ENCODE measurements around the gene CCSER1.

CCSER1 gene

GRCh38 chr4:90715242-90715641 lies 588.0 kb downstream of the CCSER1 start:
- H3K27me3 ChIP-seq (ENCODE audit: low read depth, low read length), result no peaks in the 10 kb centered on the region
- H3K9me3 ChIP-seq (ENCODE audit: control insufficient read depth in 1 of 2, low read length in 2 of 2), result no peaks in the 10 kb centered on the region
- no peak overlapping the region for H3K4me3 ChIP-seq (ENCODE audit: low read depth in 1 of 2, low read length in 2 of 2)
- no peaks in the 10 kb centered on the region for H3K4me1 ChIP-seq (ENCODE audit: control insufficient read depth in 1 of 2, insufficient read depth in 2 of 2, low read length in 2 of 2)
- no peak overlapping the region for H3K27ac ChIP-seq (ENCODE audit: low read length)
- no peaks in the 10 kb centered on the region for H3K36me3 ChIP-seq (ENCODE audit: control insufficient read depth in 1 of 2, insufficient read depth in 2 of 2, low read length in 2 of 2)

DNA sequence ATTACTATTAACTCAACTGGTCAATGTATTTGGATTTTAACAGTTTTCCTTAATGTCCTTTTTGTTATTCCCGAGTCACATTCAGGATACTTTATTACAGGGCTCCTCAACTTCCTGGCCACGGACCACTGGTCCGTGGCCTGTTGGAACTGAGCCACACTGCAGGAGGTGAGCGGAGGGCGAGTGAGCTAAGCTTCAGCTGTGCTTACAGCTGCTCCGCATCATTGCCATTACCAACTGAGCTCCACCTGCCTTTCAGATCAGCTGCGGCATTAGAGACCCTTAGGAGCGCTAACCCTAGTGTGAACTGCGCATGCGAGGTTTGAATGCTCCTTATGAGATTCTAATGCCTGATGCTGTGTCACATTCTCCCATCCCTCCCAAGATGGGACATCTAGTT lies 591.7 kb downstream of the CCSER1 start:
- Histone ChIP-seq H3K4me3 (ENCODE audit: low read depth in 1 of 2, low read length in 2 of 2) (no peak overlapping the region), H3K27ac (ENCODE audit: low read length) (no peak overlapping the region), H3K27me3 (ENCODE audit: low read depth, low read length) (no peaks in the 10 kb centered on the region), H3K9me3 (ENCODE audit: control insufficient read depth in 1 of 2, low read length in 2 of 2) (no peaks in the 10 kb centered on the region), H3K36me3 (ENCODE audit: control insufficient read depth in 1 of 2, insufficient read depth in 2 of 2, low read length in 2 of 2) (no peaks in the 10 kb centered on the region), H3K4me1 (ENCODE audit: control insufficient read depth in 1 of 2, insufficient read depth in 2 of 2, low read length in 2 of 2) (no peaks in the 10 kb centered on the region)

DNA sequence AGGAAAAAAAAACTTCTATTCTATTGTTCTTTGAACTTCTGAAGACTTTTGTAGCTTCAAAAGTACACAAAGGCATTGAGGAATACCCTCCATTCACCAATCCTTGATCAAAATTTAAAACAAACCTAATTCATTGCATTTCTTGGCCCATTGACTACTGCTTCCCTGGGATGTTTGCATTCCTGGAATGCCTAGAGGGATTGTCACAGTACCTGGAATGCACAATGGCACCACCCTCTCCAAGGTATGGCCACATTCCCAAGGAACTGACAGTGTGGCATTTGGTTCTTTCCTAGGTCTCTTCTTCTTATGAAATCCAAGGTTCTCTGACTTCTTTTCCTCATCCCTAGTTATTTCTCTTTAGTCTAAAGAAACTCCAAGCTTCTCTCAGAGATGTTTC lies 600.7 kb downstream of the CCSER1 start:
- H3K4me1 ChIP-seq (ENCODE audit: control insufficient read depth in 1 of 2, insufficient read depth in 2 of 2, low read length in 2 of 2), result no peaks in the 10 kb centered on the region
- H3K36me3 ChIP-seq (ENCODE audit: control insufficient read depth in 1 of 2, insufficient read depth in 2 of 2, low read length in 2 of 2), result no peaks in the 10 kb centered on the region
- no peaks in the 10 kb centered on the region for H3K27me3 ChIP-seq (ENCODE audit: low read depth, low read length)
- H3K27ac ChIP-seq (ENCODE audit: low read length), result no peak overlapping the region
- H3K4me3 ChIP-seq (ENCODE audit: low read depth in 1 of 2, low read length in 2 of 2), result no peak overlapping the region
- no peaks in the 10 kb centered on the region for H3K9me3 ChIP-seq (ENCODE audit: control insufficient read depth in 1 of 2, low read length in 2 of 2)

DNA sequence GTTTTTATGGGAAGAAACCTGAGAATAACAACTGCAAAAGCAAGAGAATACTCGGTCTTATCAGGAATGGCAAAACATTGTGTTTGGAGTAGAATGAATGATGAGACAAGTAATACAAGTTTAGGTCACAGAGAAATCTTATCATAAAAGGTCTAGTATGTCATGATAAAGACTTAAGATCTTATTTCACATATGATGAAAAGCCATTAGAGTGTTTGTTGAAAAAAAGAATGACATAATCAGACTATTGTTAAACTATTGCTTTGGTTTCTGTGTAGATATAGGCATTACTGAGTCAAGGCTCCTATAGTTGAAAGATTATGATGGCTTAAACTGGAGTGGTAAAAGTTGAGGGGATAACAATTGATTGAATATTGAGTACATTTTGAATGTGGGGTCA lies 603.6 kb downstream of the CCSER1 start:
- H3K4me1 ChIP-seq (ENCODE audit: control insufficient read depth in 1 of 2, insufficient read depth in 2 of 2, low read length in 2 of 2), result no peaks in the 10 kb centered on the region
- no peaks in the 10 kb centered on the region for H3K36me3 ChIP-seq (ENCODE audit: control insufficient read depth in 1 of 2, insufficient read depth in 2 of 2, low read length in 2 of 2)
- H3K9me3 ChIP-seq (ENCODE audit: control insufficient read depth in 1 of 2, low read length in 2 of 2), result no peaks in the 10 kb centered on the region
- no peak overlapping the region for H3K4me3 ChIP-seq (ENCODE audit: low read depth in 1 of 2, low read length in 2 of 2)
- H3K27me3 ChIP-seq (ENCODE audit: low read depth, low read length), result no peaks in the 10 kb centered on the region
- H3K27ac ChIP-seq (ENCODE audit: low read length), result no peak overlapping the region

GRCh38 chr4:90733211-90733610 lies 606.0 kb downstream of the CCSER1 start:
- H3K27ac ChIP-seq (ENCODE audit: low read length), result no peak overlapping the region
- no peaks in the 10 kb centered on the region for H3K9me3 ChIP-seq (ENCODE audit: control insufficient read depth in 1 of 2, low read length in 2 of 2)
- no peaks in the 10 kb centered on the region for H3K27me3 ChIP-seq (ENCODE audit: low read depth, low read length)
- no peak overlapping the region for H3K4me3 ChIP-seq (ENCODE audit: low read depth in 1 of 2, low read length in 2 of 2)
- no peaks in the 10 kb centered on the region for H3K36me3 ChIP-seq (ENCODE audit: control insufficient read depth in 1 of 2, insufficient read depth in 2 of 2, low read length in 2 of 2)
- no peaks in the 10 kb centered on the region for H3K4me1 ChIP-seq (ENCODE audit: control insufficient read depth in 1 of 2, insufficient read depth in 2 of 2, low read length in 2 of 2)

DNA sequence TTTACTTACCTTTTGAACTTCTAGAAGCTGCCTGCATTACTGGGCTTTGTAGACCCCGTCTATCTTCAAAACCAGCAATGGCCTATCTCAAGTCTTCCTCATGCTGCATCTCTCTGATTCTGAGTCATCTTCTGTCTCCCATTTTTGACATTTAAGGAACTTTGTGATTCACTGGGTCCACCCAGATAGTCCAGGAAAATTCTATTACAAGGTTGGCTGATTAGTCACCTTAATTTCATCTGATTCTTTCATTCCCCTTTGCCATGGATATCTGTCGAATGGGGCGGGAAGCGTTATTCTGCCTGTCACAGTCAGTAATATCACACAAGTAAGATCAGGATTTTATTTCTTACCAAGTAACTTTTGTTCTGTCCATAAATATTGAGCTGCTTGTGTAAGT lies 618.0 kb downstream of the CCSER1 start:
- H3K27ac ChIP-seq (ENCODE audit: low read length), result no peak overlapping the region
- H3K9me3 ChIP-seq (ENCODE audit: control insufficient read depth in 1 of 2, low read length in 2 of 2), result peaks cover 0 to 2% of the 10 kb centered on the region in 2 donors
- H3K4me3 ChIP-seq (ENCODE audit: low read depth in 1 of 2, low read length in 2 of 2), result no peak overlapping the region
- no peaks in the 10 kb centered on the region for H3K27me3 ChIP-seq (ENCODE audit: low read depth, low read length)
- no peaks in the 10 kb centered on the region for H3K4me1 ChIP-seq (ENCODE audit: control insufficient read depth in 1 of 2, insufficient read depth in 2 of 2, low read length in 2 of 2)
- H3K36me3 ChIP-seq (ENCODE audit: control insufficient read depth in 1 of 2, insufficient read depth in 2 of 2, low read length in 2 of 2), result no peaks in the 10 kb centered on the region

GRCh38 chr4:90753068-90753467 lies 625.9 kb downstream of the CCSER1 start:
- H3K9me3 ChIP-seq (ENCODE audit: control insufficient read depth in 1 of 2, low read length in 2 of 2), result peaks cover 0 to 2% of the 10 kb centered on the region in 2 donors
- no peak overlapping the region for H3K4me3 ChIP-seq (ENCODE audit: low read depth in 1 of 2, low read length in 2 of 2)
- H3K27me3 ChIP-seq (ENCODE audit: low read depth, low read length), result no peaks in the 10 kb centered on the region
- H3K27ac ChIP-seq (ENCODE audit: low read length), result no peak overlapping the region
- H3K4me1 ChIP-seq (ENCODE audit: control insufficient read depth in 1 of 2, insufficient read depth in 2 of 2, low read length in 2 of 2), result no peaks in the 10 kb centered on the region
- no peaks in the 10 kb centered on the region for H3K36me3 ChIP-seq (ENCODE audit: control insufficient read depth in 1 of 2, insufficient read depth in 2 of 2, low read length in 2 of 2)

GRCh38 chr4:90757534-90758060 lies 630.4 kb downstream of the CCSER1 start:
- Histone ChIP-seq H3K36me3 (ENCODE audit: control insufficient read depth in 1 of 2, insufficient read depth in 2 of 2, low read length in 2 of 2) (no peaks in the 10 kb centered on the region), H3K27ac (ENCODE audit: low read length) (no peak overlapping the region), H3K4me1 (ENCODE audit: control insufficient read depth in 1 of 2, insufficient read depth in 2 of 2, low read length in 2 of 2) (no peaks in the 10 kb centered on the region), H3K9me3 (ENCODE audit: control insufficient read depth in 1 of 2, low read length in 2 of 2) (no peaks in the 10 kb centered on the region), H3K4me3 (ENCODE audit: low read depth in 1 of 2, low read length in 2 of 2) (no peak overlapping the region), H3K27me3 (ENCODE audit: low read depth, low read length) (no peaks in the 10 kb centered on the region)

DNA sequence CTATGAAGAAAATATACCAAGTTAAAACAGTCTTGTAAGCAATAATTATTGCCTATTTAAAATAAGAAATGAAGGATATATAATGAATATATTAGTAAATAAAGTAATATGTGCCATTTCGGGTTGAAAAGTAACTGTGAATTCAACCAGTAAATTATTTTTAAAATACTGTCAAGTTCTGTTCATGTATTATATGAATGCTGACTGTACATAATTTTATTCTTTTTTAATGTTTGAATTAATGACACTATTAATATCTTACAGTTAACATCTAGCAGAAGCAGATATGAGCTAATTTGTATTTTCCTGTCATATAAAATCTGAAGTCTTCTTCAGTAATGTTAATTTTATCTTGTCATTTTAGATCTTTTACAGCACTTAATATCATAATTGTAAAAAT lies 632.9 kb downstream of the CCSER1 start:
- Histone ChIP-seq H3K27ac (ENCODE audit: low read length) (no peak overlapping the region), H3K4me3 (ENCODE audit: low read depth in 1 of 2, low read length in 2 of 2) (no peak overlapping the region), H3K9me3 (ENCODE audit: control insufficient read depth in 1 of 2, low read length in 2 of 2) (no peaks in the 10 kb centered on the region), H3K4me1 (ENCODE audit: control insufficient read depth in 1 of 2, insufficient read depth in 2 of 2, low read length in 2 of 2) (no peaks in the 10 kb centered on the region), H3K36me3 (ENCODE audit: control insufficient read depth in 1 of 2, insufficient read depth in 2 of 2, low read length in 2 of 2) (no peaks in the 10 kb centered on the region), H3K27me3 (ENCODE audit: low read depth, low read length) (no peaks in the 10 kb centered on the region)

- Histone ChIP-seq H3K27ac (ENCODE audit: low read length) (no peak overlapping the region), H3K4me3 (ENCODE audit: low read depth in 1 of 2, low read length in 2 of 2) (no peak overlapping the region), H3K4me1 (ENCODE audit: control insufficient read depth in 1 of 2, insufficient read depth in 2 of 2, low read length in 2 of 2) (no peaks in the 10 kb centered on the region), H3K27me3 (ENCODE audit: low read depth, low read length) (no peaks in the 10 kb centered on the region), H3K9me3 (ENCODE audit: control insufficient read depth in 1 of 2, low read length in 2 of 2) (no peaks in the 10 kb centered on the region), H3K36me3 (ENCODE audit: control insufficient read depth in 1 of 2, insufficient read depth in 2 of 2, low read length in 2 of 2) (no peaks in the 10 kb centered on the region)
Observed at GRCh38 chr4:90766837-90767236, 639.6 kb downstream of the CCSER1 start.

DNA sequence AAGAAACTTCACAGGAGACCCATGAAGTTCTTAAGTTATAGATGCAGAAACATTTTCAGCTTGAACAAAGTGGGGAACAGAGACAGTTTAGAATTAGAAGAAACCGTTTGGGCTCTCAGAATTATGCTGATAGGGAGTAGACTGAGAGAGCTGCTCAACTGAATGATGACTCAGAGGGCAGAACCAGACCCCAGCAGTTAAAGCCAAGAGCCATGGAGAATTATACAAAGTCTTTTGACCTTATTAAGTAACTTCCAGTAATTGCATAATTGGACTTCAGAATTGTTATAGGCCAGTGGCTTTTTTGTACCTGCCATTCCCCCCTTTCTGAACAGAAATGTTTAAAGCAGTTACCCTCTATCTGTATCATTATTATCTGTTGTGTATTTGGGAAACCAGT lies 642.1 kb downstream of the CCSER1 start:
- H3K27me3 ChIP-seq (ENCODE audit: low read depth, low read length), result no peaks in the 10 kb centered on the region
- H3K4me3 ChIP-seq (ENCODE audit: low read depth in 1 of 2, low read length in 2 of 2), result no peak overlapping the region
- no peak overlapping the region for H3K27ac ChIP-seq (ENCODE audit: low read length)

GRCh38 chr4:90780193-90780592 lies 653.0 kb downstream of the CCSER1 start:
- no peaks in the 10 kb centered on the region for H3K4me1 ChIP-seq (ENCODE audit: control insufficient read depth in 1 of 2, insufficient read depth in 2 of 2, low read length in 2 of 2)
- no peak overlapping the region for H3K4me3 ChIP-seq (ENCODE audit: low read depth in 1 of 2, low read length in 2 of 2)
- H3K27ac ChIP-seq (ENCODE audit: low read length), result no peak overlapping the region
- H3K9me3 ChIP-seq (ENCODE audit: control insufficient read depth in 1 of 2, low read length in 2 of 2), result no peaks in the 10 kb centered on the region
- H3K27me3 ChIP-seq (ENCODE audit: low read depth, low read length), result no peaks in the 10 kb centered on the region
- no peaks in the 10 kb centered on the region for H3K36me3 ChIP-seq (ENCODE audit: control insufficient read depth in 1 of 2, insufficient read depth in 2 of 2, low read length in 2 of 2)

More for the DNA sequence above, 642.1 kb downstream of the CCSER1 start:
- H3K36me3 ChIP-seq (ENCODE audit: control insufficient read depth in 1 of 2, insufficient read depth in 2 of 2, low read length in 2 of 2), result no peaks in the 10 kb centered on the region
- no peaks in the 10 kb centered on the region for H3K9me3 ChIP-seq (ENCODE audit: control insufficient read depth in 1 of 2, low read length in 2 of 2)
- no peaks in the 10 kb centered on the region for H3K4me1 ChIP-seq (ENCODE audit: control insufficient read depth in 1 of 2, insufficient read depth in 2 of 2, low read length in 2 of 2)
